ENCODE measurements around the gene LMTK3. TPM values are rescaled to one million over a fixed set of nuclear protein-coding genes. Genes with fewer than 3 reads are reported as not detected.

Gene LMTK3
- total RNA-seq, 2 donors from 2014 or later = 1.7 to 3.1 TPM

- H3K27ac ChIP-seq = no peak overlapping the region
- intact Hi-C loops (cut with DNase I) = no loop called here
- no peak overlapping the region for H3K9ac ChIP-seq (ENCODE audit: low read depth in 2 of 2, low read length in 2 of 2)
- no peaks in the 10 kb centered on the region for H3K27me3 ChIP-seq
- H3K9me3 ChIP-seq = no peaks in the 10 kb centered on the region
- no peak overlapping the region for H3K4me3 ChIP-seq
- H3K4me1 ChIP-seq = no peaks in the 10 kb centered on the region
- TF ChIP-seq, protein P1, sequence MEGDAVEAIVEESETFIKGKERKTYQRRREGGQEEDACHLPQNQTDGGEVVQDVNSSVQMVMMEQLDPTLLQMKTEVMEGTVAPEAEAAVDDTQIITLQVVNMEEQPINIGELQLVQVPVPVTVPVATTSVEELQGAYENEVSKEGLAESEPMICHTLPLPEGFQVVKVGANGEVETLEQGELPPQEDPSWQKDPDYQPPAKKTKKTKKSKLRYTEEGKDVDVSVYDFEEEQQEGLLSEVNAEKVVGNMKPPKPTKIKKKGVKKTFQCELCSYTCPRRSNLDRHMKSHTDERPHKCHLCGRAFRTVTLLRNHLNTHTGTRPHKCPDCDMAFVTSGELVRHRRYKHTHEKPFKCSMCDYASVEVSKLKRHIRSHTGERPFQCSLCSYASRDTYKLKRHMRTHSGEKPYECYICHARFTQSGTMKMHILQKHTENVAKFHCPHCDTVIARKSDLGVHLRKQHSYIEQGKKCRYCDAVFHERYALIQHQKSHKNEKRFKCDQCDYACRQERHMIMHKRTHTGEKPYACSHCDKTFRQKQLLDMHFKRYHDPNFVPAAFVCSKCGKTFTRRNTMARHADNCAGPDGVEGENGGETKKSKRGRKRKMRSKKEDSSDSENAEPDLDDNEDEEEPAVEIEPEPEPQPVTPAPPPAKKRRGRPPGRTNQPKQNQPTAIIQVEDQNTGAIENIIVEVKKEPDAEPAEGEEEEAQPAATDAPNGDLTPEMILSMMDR (IDR thresholded peaks at IDR 0.05) = no peak
- DNase-seq = no peak
- H3K36me3 ChIP-seq = peaks cover 4% of the 10 kb centered on the region
Measured at GRCh38 chr19:48458016-48458415, 53.6 kb downstream of the LMTK3 start.

GRCh38 chr19:48456864-48457263 is 54.8 kb downstream of the LMTK3 start:
- no peak overlapping the region for H3K27ac ChIP-seq
- intact Hi-C loops (cut with DNase I) = no loop called here
- DNase-seq = no peak
- peaks cover 9% of the 10 kb centered on the region for H3K36me3 ChIP-seq
- H3K9me3 ChIP-seq = no peaks in the 10 kb centered on the region
- no peaks in the 10 kb centered on the region for H3K27me3 ChIP-seq
- TF ChIP-seq, protein P1 (IDR thresholded peaks at IDR 0.05) = no peak
- H3K4me3 ChIP-seq = no peak overlapping the region
- H3K9ac ChIP-seq (ENCODE audit: low read depth in 2 of 2, low read length in 2 of 2) = no peak overlapping the region
- no peaks in the 10 kb centered on the region for H3K4me1 ChIP-seq

DNA sequence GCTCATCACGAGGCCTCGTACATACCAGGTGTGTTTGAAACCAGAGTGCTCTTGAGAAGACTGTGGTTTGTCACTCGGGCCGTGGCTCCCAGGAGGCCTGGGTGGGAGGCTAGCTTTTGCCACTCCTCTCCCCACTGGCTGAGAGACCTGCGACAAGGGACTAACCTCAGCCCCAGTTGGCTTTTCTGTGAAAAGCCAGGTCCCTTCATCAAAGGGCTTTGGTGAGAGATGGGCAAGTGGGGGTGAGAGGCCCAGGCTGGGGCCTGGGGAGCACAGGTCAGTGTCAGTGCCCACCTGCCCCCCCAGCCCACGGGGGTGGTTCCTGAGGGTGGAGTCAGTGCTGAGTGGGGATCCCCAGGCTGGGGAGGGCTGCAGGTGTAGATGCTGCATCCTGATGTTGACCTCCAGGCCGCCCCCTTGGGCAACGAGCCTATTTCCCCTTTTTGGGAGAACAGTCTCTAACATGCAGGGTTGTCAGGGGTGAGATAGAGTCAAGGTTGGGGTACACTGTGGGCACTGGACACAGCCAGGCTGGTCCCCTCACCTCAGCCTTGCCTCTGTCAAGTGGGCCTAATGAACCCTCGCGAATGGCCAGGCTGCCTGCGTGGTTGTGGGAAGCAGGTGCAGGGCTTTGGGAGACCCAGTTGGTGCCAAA is 55.6 kb downstream of the LMTK3 start:
- H3K9me3 ChIP-seq = no peaks in the 10 kb centered on the region
- H3K4me1 ChIP-seq = no peaks in the 10 kb centered on the region
- intact Hi-C loops (cut with DNase I) = no loop called here
- no peak for DNase-seq
- peaks cover 12% of the 10 kb centered on the region for H3K36me3 ChIP-seq
- H3K9ac ChIP-seq (ENCODE audit: low read depth in 2 of 2, low read length in 2 of 2) = no peak overlapping the region
- TF ChIP-seq, protein P1 (IDR thresholded peaks at IDR 0.05) = no peak
- H3K27ac ChIP-seq = no peak overlapping the region
- no peaks in the 10 kb centered on the region for H3K27me3 ChIP-seq
- no peak overlapping the region for H3K4me3 ChIP-seq

GRCh38 chr19:48455171-48455907 is 56.3 kb downstream of the LMTK3 start, which contains the start of gene KCNJ14:
Gene KCNJ14, plus strand, starts transcription at chr19:48455574. Its CDS starts 6,151 bp downstream, at chr19:48461725.
- Histone ChIP-seq H3K27ac (no peak within 1 kb of the TSS), H3K9ac (ENCODE audit: low read depth in 2 of 2, low read length in 2 of 2) (no peak within 1 kb of the TSS), H3K36me3 (peaks cover 18% of the 10 kb centered on the region), H3K4me1 (no peaks in the 10 kb centered on the region), H3K4me3 (no peak within 1 kb of the TSS), H3K27me3 (no peaks in the 10 kb centered on the region), H3K9me3 (no peaks in the 10 kb centered on the region)
- TF ChIP-seq, protein P1 (IDR thresholded peaks at IDR 0.05) = no peak
- DNase-seq = no peak
- intact Hi-C loops (cut with DNase I) = no loop called here

- Histone ChIP-seq H3K4me3 (no peak overlapping the region), H3K27ac (no peak overlapping the region), H3K9ac (ENCODE audit: low read depth in 2 of 2, low read length in 2 of 2) (no peak overlapping the region), H3K4me1 (no peaks in the 10 kb centered on the region), H3K9me3 (no peaks in the 10 kb centered on the region), H3K27me3 (no peaks in the 10 kb centered on the region), H3K36me3 (peaks cover 20% of the 10 kb centered on the region)
- TF ChIP-seq, protein P1 (IDR thresholded peaks at IDR 0.05) = no peak
- DNase-seq = no peak
- intact Hi-C loops (cut with DNase I) = no loop called here
Measured at GRCh38 chr19:48454150-48454730, 57.4 kb downstream of the LMTK3 start.

All from colonic mucosa (tissue), 4 donors.